Neuronal stem cell (in vitro differentiated cells): ENCODE results near the gene POLR2C.

Source experiments
- DNase-seq: peaks from one replicate; pipeline ENCODE4 v3.0.0-alpha.2; 2013; ENCODE audit warnings: low spot score
- H2AFZ ChIP-seq: one replicate; pipeline ENCODE4 v1.6.1; 2013; ENCODE audit warnings: mild to moderate bottlenecking, low read length, inconsistent platforms
- H2AK5ac ChIP-seq: 2 replicates; pipeline ENCODE4 v1.6.1; 2013; ENCODE audit warnings: low read depth, mild to moderate bottlenecking, inconsistent platforms, low read length, moderate library complexity, mixed read lengths
- H2BK120ac ChIP-seq: 2 replicates; pipeline ENCODE4 v1.6.1; 2013; ENCODE audit warnings: low read depth, mild to moderate bottlenecking, inconsistent platforms, low read length, moderate library complexity, mixed read lengths
- H2BK12ac ChIP-seq: one replicate; pipeline ENCODE4 v1.6.1; 2013; ENCODE audit warnings: low read length, inconsistent platforms
- H2BK15ac ChIP-seq: 2 replicates; pipeline ENCODE4 v1.6.1; 2013; ENCODE audit warnings: mild to moderate bottlenecking, low read length, inconsistent platforms, mixed read lengths
- H2BK5ac ChIP-seq: one replicate; pipeline ENCODE4 v1.6.1; 2013; ENCODE audit warnings: inconsistent platforms, mild to moderate bottlenecking, low read length, moderate library complexity
- H3K14ac ChIP-seq: one replicate; pipeline ENCODE4 v1.6.1; 2013; ENCODE audit warnings: low read length, inconsistent platforms
- H3K18ac ChIP-seq: 2 replicates; pipeline ENCODE4 v1.6.1; 2013; ENCODE audit warnings: low read length, inconsistent platforms
- H3K23ac ChIP-seq: 2 replicates; pipeline ENCODE4 v1.6.1; 2013; ENCODE audit warnings: low read depth, mild to moderate bottlenecking, mixed read lengths, low read length, inconsistent platforms; ENCODE audit not compliant: poor library complexity
- H3K27ac ChIP-seq: replicated peaks from 3 replicates; pipeline ENCODE4 v1.5.1; 2013; ENCODE audit warnings: low read length, inconsistent platforms
- H3K27me3 ChIP-seq, 3 experiments: 2 replicates each; pipeline ENCODE4 v1.6.1; 2013; ENCODE audit warnings: low read length in 3 of 3, mild to moderate bottlenecking in 2 of 3, inconsistent platforms in 1 of 3, low read depth in 1 of 3, mixed read lengths in 1 of 3, moderate library complexity in 1 of 3; ENCODE audit not compliant: control insufficient read depth in 3 of 3, insufficient read depth in 3 of 3
- H3K36me3 ChIP-seq, 2 donors: replicated peaks in 1 of 2; 2 replicates each; pipeline ENCODE4 v1.6.1; 2013; ENCODE audit warnings: low read length in 2 of 2; ENCODE audit not compliant: control insufficient read depth in 2 of 2, insufficient read depth in 2 of 2
- H3K4ac ChIP-seq: 2 replicates; pipeline ENCODE4 v1.6.1; 2013; ENCODE audit warnings: inconsistent platforms, mild to moderate bottlenecking, low read length, moderate library complexity
- H3K4me1 ChIP-seq, 2 donors: 1 replicate in 1 of 2; 2 replicates in 1 of 2; pipeline ENCODE4 v1.6.1; 2013; ENCODE audit warnings: low read length in 2 of 2, low read depth in 1 of 2; ENCODE audit not compliant: control insufficient read depth in 2 of 2, insufficient read depth in 1 of 2
- H3K4me2 ChIP-seq: one replicate; pipeline ENCODE4 v1.6.1; 2013; ENCODE audit warnings: mild to moderate bottlenecking, low read length, inconsistent platforms; ENCODE audit not compliant: insufficient read depth, poor library complexity, severe bottlenecking
- H3K4me3 ChIP-seq, 2 donors: 2 replicates each; pipeline ENCODE4 v1.5.1; 2013; ENCODE audit warnings: low read length in 2 of 2, mild to moderate bottlenecking in 2 of 2, inconsistent platforms in 1 of 2, moderate library complexity in 1 of 2
- H3K79me1 ChIP-seq: one replicate; pipeline ENCODE4 v1.6.1; 2013; ENCODE audit warnings: low read depth, mild to moderate bottlenecking, inconsistent platforms, low read length, moderate library complexity
- H3K9ac ChIP-seq: one replicate; pipeline ENCODE4 v1.6.1; 2013; ENCODE audit warnings: mild to moderate bottlenecking, low read depth, low read length, inconsistent platforms; ENCODE audit not compliant: poor library complexity
- H3K9me3 ChIP-seq, 2 donors: replicated peaks in 1 of 2; 2 replicates each; pipeline versions ENCODE3 to v1.6.1; 2013; ENCODE audit warnings: low read length in 2 of 2, mild to moderate bottlenecking in 2 of 2, inconsistent platforms in 1 of 2, low read depth in 1 of 2, mixed read lengths in 1 of 2, moderate library complexity in 1 of 2; ENCODE audit not compliant: control insufficient read depth in 2 of 2, insufficient read depth in 1 of 2
- H4K8ac ChIP-seq: one replicate; pipeline ENCODE4 v1.6.1; 2013; ENCODE audit warnings: low read depth, mild to moderate bottlenecking, inconsistent platforms, low read length, moderate library complexity
- H4K91ac ChIP-seq: one replicate; pipeline ENCODE4 v1.6.1; 2013; ENCODE audit warnings: low read length, low read depth, mild to moderate bottlenecking, inconsistent platforms; ENCODE audit not compliant: poor library complexity
- WGBS, 2 donors: extraction: QIAGEN DNeasy Blood & Tissue Kit; methylation state at CpG; one replicate each; pipeline ENCODE4 v1.1.7; 2013; ENCODE audit warnings: missing lambda C conversion rate in 2 of 2, mixed read lengths in 1 of 2; ENCODE audit not compliant: insufficient read length in 2 of 2, insufficient replicate concordance in 1 of 2; ENCODE audit errors: extremely low coverage in 2 of 2; 5-methylcytosine and 5-hydroxymethylcytosine counted together

The POLR2C gene

GRCh38 chr16:57473176-57473840 lies 10.8 kb downstream of the POLR2C start:
- Histone ChIP-seq H2AFZ (no peak overlapping the region), H3K4me3 (no peak overlapping the region), H3K14ac (no peak overlapping the region), H3K23ac (peak overlapping the region; percentile 59), H3K9ac (peak overlapping the region; percentile 35), H3K4me1 (peaks cover 16 to 20% of the 10 kb centered on the region in 2 donors), H2BK5ac (peak overlapping the region; percentile 10), H3K9me3 (no peaks in the 10 kb centered on the region), H3K36me3 (peaks cover 49 to 57% of the 10 kb centered on the region in 2 donors), H2BK15ac (no peak overlapping the region), H2BK120ac (no peak overlapping the region), H3K18ac (no peak overlapping the region), H3K4me2 (no peak overlapping the region), H3K4ac (no peak overlapping the region), H3K27me3 (no peaks in the 10 kb centered on the region), H3K27ac (no peak overlapping the region), H4K91ac (no peak overlapping the region), H4K8ac (no peak overlapping the region), H3K79me1 (peaks cover 4% of the 10 kb centered on the region), H2BK12ac (no peak overlapping the region), H2AK5ac (no peak overlapping the region)
- WGBS, 2 donors: no CpG with 5 or more reads among the region's 14 CpGs
- no peak for DNase-seq

- Histone ChIP-seq H3K4ac (no peak overlapping the region), H2AK5ac (no peak overlapping the region), H3K4me2 (no peak overlapping the region), H3K4me3 (no peak overlapping the region), H2BK15ac (no peak overlapping the region), H3K18ac (no peak overlapping the region), H3K79me1 (peaks cover 4% of the 10 kb centered on the region), H3K23ac (no peak overlapping the region), H3K4me1 (peaks cover 22% of the 10 kb centered on the region in 2 donors), H2BK120ac (no peak overlapping the region), H3K27me3 (no peaks in the 10 kb centered on the region), H2BK12ac (no peak overlapping the region), H3K9me3 (no peaks in the 10 kb centered on the region), H3K27ac (no peak overlapping the region), H4K8ac (no peak overlapping the region), H3K36me3 (peaks cover 46 to 51% of the 10 kb centered on the region in 2 donors), H3K14ac (no peak overlapping the region), H4K91ac (no peak overlapping the region), H2AFZ (no peak overlapping the region), H3K9ac (peak overlapping the region; percentile 35), H2BK5ac (no peak overlapping the region)
- no peak for DNase-seq
- no CpG with 5 or more reads among the region's 8 CpGs for WGBS, 2 donors
Observed at GRCh38 chr16:57473906-57474305, 11.4 kb downstream of the POLR2C start.

- Histone ChIP-seq H3K9me3 (no peaks in the 10 kb centered on the region), H3K23ac (peak overlapping the region; percentile 89), H2BK12ac (no peak overlapping the region), H3K4ac (peak overlapping the region; percentile 80), H2AK5ac (no peak overlapping the region), H3K27me3 (no peaks in the 10 kb centered on the region), H4K91ac (no peak overlapping the region), H2AFZ (no peak overlapping the region), H2BK15ac (no peak overlapping the region), H3K79me1 (peaks cover 4% of the 10 kb centered on the region), H3K36me3 (peaks cover 35 to 41% of the 10 kb centered on the region in 2 donors), H2BK120ac (no peak overlapping the region), H4K8ac (no peak overlapping the region), H3K14ac (no peak overlapping the region), H3K18ac (peak overlapping the region; percentile 8), H3K9ac (peak overlapping the region; percentile 15), H2BK5ac (no peak overlapping the region), H3K4me2 (no peak overlapping the region), H3K27ac (no peak overlapping the region), H3K4me3 (no peak overlapping the region), H3K4me1 (peaks cover 28 to 30% of the 10 kb centered on the region in 2 donors)
- no peak for DNase-seq
- WGBS, 2 donors: no CpG with 5 or more reads among the region's 30 CpGs
Observed at GRCh38 chr16:57474671-57475661, 12.5 kb downstream of the POLR2C start.
